NCI-H187 (cell line): ENCODE results near the gene SNX25.
"Not testable (repeated sequence)": the region's sequence is repeated elsewhere in the genome, so short reads cannot be mapped to it uniquely, and the experiment has no call there.

Experiments used
- DNase-seq, 2 experiments: peaks; one replicate each; lab custom pipeline; 2025; lab: John Stamatoyannopoulos, UW

The SNX25 gene

GRCh38 chr4:185209031-185209851, at the start of gene SNX25:
Gene SNX25, plus strand, starts transcription at chr4:185209598. Its CDS starts 229 bp downstream, at chr4:185209827.
- peak; percentile 41 to 60 for DNase-seq

DNA sequence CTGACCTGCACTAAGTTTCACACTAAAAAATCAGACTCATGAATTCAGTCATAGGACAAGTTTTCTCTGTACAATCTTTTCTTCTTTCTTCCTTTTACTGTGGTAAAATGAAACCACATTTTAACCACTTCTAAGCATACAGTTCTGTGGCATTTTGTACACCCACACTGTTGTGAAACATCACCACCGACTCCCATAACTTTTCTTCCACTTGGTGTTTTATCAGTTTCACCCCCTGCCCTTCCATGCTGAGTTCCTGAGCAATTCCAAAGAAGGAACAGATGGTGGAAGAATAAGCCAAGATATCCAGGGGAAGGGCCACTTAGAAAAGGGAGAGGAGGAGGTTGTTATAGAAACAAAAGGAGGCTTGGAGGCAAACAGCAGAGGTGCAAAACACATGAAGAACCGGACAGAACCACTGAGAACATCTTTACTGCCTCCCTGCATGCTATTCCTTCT, 43.8 kb upstream of the SNX25 start:
- no peak for DNase-seq

- DNase-seq, result no peak
Observed at GRCh38 chr4:185167234-185167633, 42.2 kb upstream of the SNX25 start.

DNA sequence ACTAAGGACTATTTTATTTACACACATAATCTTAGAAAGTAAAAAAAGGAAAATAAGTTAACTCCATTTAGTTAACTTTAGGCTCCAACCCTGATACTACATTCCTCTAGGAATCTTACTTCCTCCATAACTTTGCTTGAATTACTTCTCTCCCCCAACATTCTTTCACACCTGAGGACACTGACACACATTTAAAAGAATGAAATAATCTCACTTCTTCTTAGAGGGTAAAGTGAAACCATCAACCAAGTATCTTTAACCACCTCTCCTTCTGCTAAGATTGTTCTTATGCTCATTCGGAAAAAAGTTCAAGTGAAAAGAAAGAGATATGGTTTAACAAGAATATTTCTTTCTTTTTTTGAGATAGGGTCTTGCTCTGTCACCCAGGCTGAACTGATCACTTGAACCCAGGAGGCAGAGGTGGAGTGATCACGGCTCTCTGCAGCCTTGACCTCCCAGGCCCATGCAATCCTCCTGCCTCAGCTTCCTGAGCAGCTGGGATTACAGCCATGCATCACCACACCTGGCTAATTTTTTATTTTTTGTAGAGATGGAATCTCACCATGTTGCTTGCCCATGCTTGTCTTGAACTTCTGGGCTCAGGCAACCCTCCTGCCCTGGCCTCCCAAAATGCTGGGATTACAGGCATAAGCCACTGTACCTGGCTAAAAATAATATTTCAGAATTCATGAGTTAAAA, 37.9 kb upstream of the SNX25 start:
- DNase-seq, result no peak

DNA sequence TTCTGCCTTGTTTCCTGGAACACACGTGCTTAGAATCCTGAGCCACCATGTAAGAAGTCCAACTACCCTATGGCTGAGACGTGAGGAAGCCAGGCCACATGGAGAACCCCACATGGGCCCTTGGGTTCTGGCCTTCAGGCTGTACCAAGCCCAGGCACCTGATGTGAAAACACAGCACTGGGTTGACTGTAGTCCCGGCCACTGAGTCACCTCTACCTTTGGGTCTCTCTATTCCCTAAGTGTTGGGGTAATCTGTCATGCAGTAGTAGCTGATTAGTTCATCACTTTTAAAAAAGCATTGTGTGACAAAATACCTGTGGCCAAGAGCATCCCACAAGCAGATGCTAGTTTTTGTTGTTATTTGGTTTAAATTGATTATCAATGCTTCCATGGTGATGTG, 29.9 kb upstream of the SNX25 start:
- DNase-seq, result no peak

GRCh38 chr4:185182239-185182638, 27.2 kb upstream of the SNX25 start:
- no peak for DNase-seq

GRCh38 chr4:185183622-185184281, 25.6 kb upstream of the SNX25 start:
- DNase-seq, result peak; percentile 4 to 56

DNA sequence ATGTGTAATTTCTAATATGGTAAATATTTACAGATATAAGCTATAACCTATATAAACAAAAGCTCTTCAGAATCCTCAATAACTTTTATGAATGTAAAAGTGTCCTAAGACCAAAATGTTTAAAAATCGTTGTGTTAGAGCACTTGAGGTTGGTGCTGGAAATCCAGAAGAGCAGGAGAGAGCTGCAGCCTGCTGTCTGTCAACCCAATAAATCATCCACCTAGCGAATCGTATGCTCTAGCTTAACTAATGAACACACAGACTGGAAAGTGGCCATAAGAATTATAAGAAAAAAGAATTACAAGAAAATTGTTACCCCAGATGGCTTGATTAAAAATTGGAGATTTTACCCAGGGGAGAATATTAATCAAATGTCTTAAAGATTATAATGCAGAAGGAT, 22.6 kb upstream of the SNX25 start:
- no peak for DNase-seq

DNA sequence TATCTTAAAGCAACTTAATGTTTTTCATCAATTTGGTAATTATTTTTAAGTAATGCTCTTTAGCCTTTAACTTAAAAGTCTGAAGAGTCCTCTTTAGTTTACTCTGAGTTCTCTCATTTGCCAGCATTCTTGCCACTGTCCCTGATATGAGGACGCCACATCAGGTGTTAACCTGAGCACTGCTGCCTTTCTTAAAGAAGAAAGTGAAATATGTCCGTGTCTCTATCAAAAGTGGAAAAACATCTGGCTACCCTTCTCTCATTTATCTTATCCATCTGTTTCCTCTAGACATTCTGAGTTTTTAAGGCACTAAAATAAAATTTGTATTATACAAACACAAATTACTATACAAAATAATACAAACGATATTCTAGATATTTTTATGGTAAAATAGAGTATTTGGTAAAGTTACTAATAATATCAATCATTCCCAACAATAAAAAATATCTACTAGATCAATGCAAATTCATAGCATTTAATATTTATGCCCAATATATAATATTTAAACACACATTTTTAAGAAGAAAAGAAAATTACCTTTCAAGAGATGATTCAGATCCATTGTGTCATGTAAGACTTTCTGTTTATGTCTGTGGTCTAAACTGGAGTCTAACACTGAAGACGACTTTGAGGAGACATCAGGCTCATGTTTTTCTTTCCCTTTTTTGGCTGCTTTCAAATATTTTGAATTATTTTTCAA, 19.6 kb upstream of the SNX25 start:
- no peak for DNase-seq

- no peak for DNase-seq
Observed at GRCh38 chr4:185190306-185190856, 19.0 kb upstream of the SNX25 start.

DNA sequence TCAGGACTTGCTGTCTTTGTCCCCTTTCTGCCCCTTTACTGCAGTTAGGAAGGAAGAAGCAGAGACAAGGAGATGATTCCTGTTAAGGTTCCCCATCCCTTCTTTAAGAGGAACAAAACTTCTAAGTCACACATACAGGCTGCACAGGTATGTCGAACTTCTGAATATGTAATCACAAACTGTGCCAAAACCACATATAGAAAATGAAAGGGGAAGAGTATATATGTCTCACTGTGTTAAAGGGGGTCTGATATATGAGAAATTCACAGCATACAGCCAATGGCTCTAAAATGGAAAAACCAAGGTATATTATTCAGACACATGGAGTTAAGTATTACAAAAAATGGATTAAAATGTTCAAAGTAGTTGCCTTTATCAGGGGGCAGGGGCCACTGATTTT, 17.3 kb upstream of the SNX25 start:
- DNase-seq, result no peak

DNA sequence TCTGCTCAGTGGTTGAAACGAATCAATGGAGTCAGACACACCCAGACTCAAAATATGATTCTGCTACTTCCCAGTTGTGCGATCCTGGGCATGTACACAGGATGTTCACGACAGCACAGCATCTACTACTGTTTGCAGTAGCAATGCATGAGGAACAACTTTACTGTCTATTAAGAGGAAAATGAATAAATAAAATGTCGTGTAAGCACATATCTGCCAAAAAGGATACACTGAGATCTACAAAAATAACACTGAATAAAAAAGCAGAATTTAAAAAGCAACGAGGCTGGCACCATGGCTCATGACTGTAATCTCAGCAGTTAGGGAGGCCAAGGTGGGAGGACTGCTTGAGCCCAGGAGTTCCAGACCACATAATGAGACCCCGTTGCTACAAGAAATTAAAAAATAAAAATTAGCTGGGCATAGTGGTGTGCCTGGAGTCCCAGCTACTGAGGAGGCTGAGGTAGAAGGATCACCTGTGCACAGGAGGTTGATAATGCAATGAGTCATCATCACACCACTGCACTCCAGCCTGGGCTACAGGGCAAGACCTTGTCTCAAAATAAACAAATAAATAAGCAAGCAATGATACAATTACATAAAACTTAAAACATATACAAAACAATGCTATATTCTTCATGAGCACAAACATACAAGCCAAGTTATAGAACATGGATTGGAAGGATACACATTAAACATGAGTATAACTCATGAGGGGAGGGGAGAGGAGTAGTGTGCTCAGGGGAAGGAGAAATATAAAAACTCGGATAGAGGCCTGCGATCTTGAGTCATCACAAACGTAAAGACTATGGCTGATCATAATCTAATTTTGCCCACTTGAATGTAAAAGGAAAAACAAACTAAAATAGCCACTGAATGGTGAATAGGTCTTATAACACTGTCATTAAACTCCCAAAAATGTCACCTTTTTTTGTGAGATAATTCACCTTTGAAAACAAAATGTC, 14.2 kb upstream of the SNX25 start:
- DNase-seq, result no peak

- no peak for DNase-seq
Observed at GRCh38 chr4:185196437-185196836, 13.0 kb upstream of the SNX25 start.

GRCh38 chr4:185198189-185198588, 11.2 kb upstream of the SNX25 start:
- DNase-seq, result not testable (repeated sequence)

- DNase-seq, result no peak
Observed at GRCh38 chr4:185201977-185202962, 7.1 kb upstream of the SNX25 start.

GRCh38 chr4:185202984-185203485, 6.4 kb upstream of the SNX25 start:
- no peak for DNase-seq

DNA sequence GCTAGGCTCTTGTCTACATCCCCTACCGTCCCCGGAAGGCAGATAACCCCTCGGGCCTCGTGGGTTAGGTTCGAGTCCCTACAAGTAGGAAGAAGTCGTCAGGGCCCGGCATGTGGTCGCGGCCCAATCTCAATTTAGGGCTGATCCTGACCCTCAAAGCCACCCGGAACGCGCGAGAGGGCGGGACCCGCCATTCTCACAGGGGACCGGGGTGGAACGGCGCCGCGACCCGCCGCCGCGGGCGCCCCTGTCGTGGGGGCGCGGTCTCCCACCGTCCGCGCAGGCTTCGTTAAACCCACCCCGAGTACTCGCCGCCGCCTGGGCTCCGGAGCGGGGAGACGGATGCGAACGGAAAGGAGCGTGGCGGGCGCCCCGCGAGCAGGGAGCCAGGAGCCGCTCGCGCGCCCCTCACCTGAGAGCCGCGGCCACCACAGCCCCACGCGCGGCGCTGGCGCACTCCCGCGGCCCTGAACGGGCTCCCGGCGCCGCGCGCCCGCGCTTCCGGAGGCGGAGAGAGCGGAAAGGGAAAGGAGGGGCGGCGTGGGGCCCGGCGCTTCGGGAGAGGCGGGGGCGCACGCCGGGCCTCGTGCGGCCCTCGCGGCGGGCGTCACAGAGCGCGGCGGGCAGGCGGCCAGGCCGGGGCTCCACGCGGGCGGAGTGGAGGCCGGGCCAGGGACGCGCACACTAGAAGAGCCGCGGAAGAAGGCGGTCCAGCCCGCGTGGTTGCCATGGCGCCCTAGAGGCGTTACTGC, 5.7 kb upstream of the SNX25 start, which contains the start of gene CFAP97:
TSS of gene CFAP97 (minus strand) at position 515 of the 752 bp plus-strand sequence. CDS start 12,804 bp downstream, outside the sequence.
- DNase-seq, result peak; percentile 7 to 43

- no peak for DNase-seq
Observed at GRCh38 chr4:185204238-185204910, 5.0 kb upstream of the SNX25 start.
